Endothelial cell of umbilical vein (primary cell): Measurements from ENCODE around the gene ACOT2.
"Not testable (repeated sequence)": the region's sequence is repeated elsewhere in the genome, so short reads cannot be mapped to it uniquely, and the experiment has no call there.

Experiments
- EZH2 ChIP-seq: IDR thresholded peaks from 2 replicates; pipeline ENCODE4 v1.6.1; 2012; ENCODE audit warnings: borderline replicate concordance, low read depth, mild to moderate bottlenecking, moderate library complexity, low read length, inconsistent platforms; ENCODE audit not compliant: severe bottlenecking
- FOS ChIP-seq: IDR thresholded peaks from 2 replicates; pipeline ENCODE4 v1.6.1; 2011; ENCODE audit warnings: mild to moderate bottlenecking, low read length, moderate library complexity, borderline replicate concordance; ENCODE audit not compliant: insufficient read depth
- JUN ChIP-seq: IDR thresholded peaks from 2 replicates; pipeline ENCODE4 v1.6.1; 2011; ENCODE audit warnings: borderline replicate concordance, low read depth; ENCODE audit not compliant: insufficient read length, insufficient read depth
- POLR2A ChIP-seq: IDR thresholded peaks from 2 replicates; pipeline ENCODE4 v1.6.1; 2012; ENCODE audit warnings: low read depth, mild to moderate bottlenecking, control low read depth, low read length
- POLR2AphosphoS5 ChIP-seq: IDR thresholded peaks from 2 replicates; pipeline ENCODE4 v1.6.1; 2012; ENCODE audit warnings: low read depth, mild to moderate bottlenecking, control low read depth, low read length, moderate library complexity; ENCODE audit not compliant: insufficient read depth
- TF ChIP-seq, protein P1 (sequence below), 2 donors: IDR thresholded peaks; 1 replicate in 1 of 2; 2 replicates in 1 of 2; pipeline ENCODE4 v1.5.1; 2011; ENCODE audit warnings: low read length in 2 of 2, mild to moderate bottlenecking in 2 of 2, moderate library complexity in 2 of 2, control low read depth in 1 of 2, inconsistent platforms in 1 of 2, low read depth in 1 of 2; ENCODE audit not compliant: insufficient read depth in 1 of 2; ENCODE audit errors: extremely low read depth in 1 of 2
- TF ChIP-seq, protein P2 (sequence below): IDR thresholded peaks from 2 replicates; pipeline ENCODE4 v1.6.1; 2011; ENCODE audit not compliant: insufficient read depth, insufficient read length

DNA sequence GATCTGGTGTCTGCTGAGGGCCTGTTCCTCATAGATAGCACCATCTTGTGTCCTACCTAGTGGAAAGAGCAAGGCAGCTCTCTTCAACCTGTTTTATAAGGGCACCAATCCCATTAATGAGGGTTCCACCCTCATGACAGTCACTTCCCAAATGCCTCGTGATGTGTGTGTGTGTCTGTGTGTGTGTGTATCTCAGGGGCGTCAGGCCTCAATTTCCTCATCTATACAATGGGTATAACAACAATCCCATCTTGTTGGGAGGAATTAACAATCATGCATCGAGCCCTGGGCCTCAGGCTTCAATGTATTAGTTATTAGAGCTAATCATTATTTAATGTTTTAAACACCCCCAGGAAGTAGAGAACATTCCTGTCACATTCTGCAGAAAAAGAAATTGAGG lies 19.9 kb upstream of the ACOT2 start:
- TF ChIP-seq, protein P1, sequence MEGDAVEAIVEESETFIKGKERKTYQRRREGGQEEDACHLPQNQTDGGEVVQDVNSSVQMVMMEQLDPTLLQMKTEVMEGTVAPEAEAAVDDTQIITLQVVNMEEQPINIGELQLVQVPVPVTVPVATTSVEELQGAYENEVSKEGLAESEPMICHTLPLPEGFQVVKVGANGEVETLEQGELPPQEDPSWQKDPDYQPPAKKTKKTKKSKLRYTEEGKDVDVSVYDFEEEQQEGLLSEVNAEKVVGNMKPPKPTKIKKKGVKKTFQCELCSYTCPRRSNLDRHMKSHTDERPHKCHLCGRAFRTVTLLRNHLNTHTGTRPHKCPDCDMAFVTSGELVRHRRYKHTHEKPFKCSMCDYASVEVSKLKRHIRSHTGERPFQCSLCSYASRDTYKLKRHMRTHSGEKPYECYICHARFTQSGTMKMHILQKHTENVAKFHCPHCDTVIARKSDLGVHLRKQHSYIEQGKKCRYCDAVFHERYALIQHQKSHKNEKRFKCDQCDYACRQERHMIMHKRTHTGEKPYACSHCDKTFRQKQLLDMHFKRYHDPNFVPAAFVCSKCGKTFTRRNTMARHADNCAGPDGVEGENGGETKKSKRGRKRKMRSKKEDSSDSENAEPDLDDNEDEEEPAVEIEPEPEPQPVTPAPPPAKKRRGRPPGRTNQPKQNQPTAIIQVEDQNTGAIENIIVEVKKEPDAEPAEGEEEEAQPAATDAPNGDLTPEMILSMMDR (IDR thresholded peaks at IDR 0.05; ENCODE audit: extremely low read depth in 1 of 2, insufficient read depth in 1 of 2, low read depth in 1 of 2, low read length in 2 of 2) = not testable (repeated sequence)
- not testable (repeated sequence) for TF ChIP-seq EZH2, POLR2AphosphoS5, POLR2A, FOS, JUN
- TF ChIP-seq, protein P2, sequence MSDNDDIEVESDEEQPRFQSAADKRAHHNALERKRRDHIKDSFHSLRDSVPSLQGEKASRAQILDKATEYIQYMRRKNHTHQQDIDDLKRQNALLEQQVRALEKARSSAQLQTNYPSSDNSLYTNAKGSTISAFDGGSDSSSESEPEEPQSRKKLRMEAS = not testable (repeated sequence)
